Aorta (tissue), 5 donors: ENCODE measurements around the gene C5orf58. TPM values are rescaled to one million over a fixed set of nuclear protein-coding genes. Genes with fewer than 3 reads are reported as not detected.

Experiments
- ATAC-seq: fragments of 200-7000 bp; cut with Tn5 transposase; one replicate; pipeline ENCODE4 v1.9.1; 2022; ENCODE audit warnings: moderate library complexity; ENCODE audit not compliant: low FRiP score
- DNase-seq, 2 donors: peaks; one replicate each; pipeline ENCODE4 v3.0.0-alpha.2; 2020
- H3K27ac ChIP-seq, 2 donors: one replicate each; pipeline ENCODE4 v1.5.1; 2013; ENCODE audit warnings: low read length in 2 of 2, mild to moderate bottlenecking in 2 of 2, moderate library complexity in 2 of 2, control low read depth in 1 of 2, inconsistent platforms in 1 of 2, low read depth in 1 of 2
- H3K27me3 ChIP-seq, 2 donors: one replicate each; pipeline ENCODE4 v1.6.1; 2013; ENCODE audit warnings: control low read depth in 1 of 2, low read length in 1 of 2, mild to moderate bottlenecking in 1 of 2, moderate library complexity in 1 of 2; ENCODE audit not compliant: insufficient read depth in 2 of 2, control insufficient read depth in 1 of 2
- H3K36me3 ChIP-seq, 2 donors: one replicate each; pipeline ENCODE4 v1.6.1; 2013; ENCODE audit warnings: control low read depth in 1 of 2, low read length in 1 of 2, mild to moderate bottlenecking in 1 of 2; ENCODE audit not compliant: insufficient read depth in 2 of 2, control insufficient read depth in 1 of 2
- H3K4me1 ChIP-seq, 2 donors: one replicate each; pipeline ENCODE4 v1.6.1; 2013; ENCODE audit warnings: low read length in 2 of 2, control low read depth in 1 of 2, mild to moderate bottlenecking in 1 of 2, moderate library complexity in 1 of 2; ENCODE audit not compliant: insufficient read depth in 2 of 2, control insufficient read depth in 1 of 2
- H3K4me3 ChIP-seq, 2 donors: one replicate each; pipeline ENCODE4 v1.5.1; 2013; ENCODE audit warnings: low read length in 2 of 2, control low read depth in 1 of 2, mild to moderate bottlenecking in 1 of 2
- H3K9me3 ChIP-seq: one replicate; pipeline ENCODE4 v1.6.1; 2013; ENCODE audit warnings: mild to moderate bottlenecking, low read length; ENCODE audit not compliant: control insufficient read depth
- WGBS, 2 donors: extraction: QIAGEN DNeasy Blood & Tissue Kit; methylation state at CpG; one replicate each; pipeline ENCODE4 v1.1.7; 2013; 5-methylcytosine and 5-hydroxymethylcytosine counted together
- intact Hi-C, 2 donors: fragments of 100-400 bp; cut with DNase I; formaldehyde crosslinking; loops; one replicate each; pipeline versions ENCODE4 v1.14.2 to v1.15.0; 2022
- long read RNA-seq, 2 donors: library from polyadenylated mRNA; unstranded; transcript quantifications; one replicate each; pipeline ENCODE4 v2.0.0, GENCODE V29; 2020 to 2021
- polyA plus RNA-seq, 2 donors: library from polyadenylated mRNA; stranded (reverse); fragments of 200-250 nt; gene quantifications; one replicate each; pipeline ENCODE4 v1.2.3, GENCODE V29; 2013
- total RNA-seq, 2 donors: library from RNA; stranded (reverse); fragmentation: NEBNext Ultra II Directional; extraction: Animal tissue kit (Norgen Biotek cat#: 25700); gene quantifications; one replicate each; pipeline ENCODE4 v1.2.1, GENCODE V29; 2021
- donor health status: healthy with polysubstance abuse.
- donor health status: Bipolar disorder and iron deficiency.
- donor health status: DM: no; HTN: no; CAD: no.
- donor health status: DM: no; HTN: no; CAD: no.
- donor health status: DM: yes; HTN: yes; CAD: no.

C5orf58 gene
- total RNA-seq (not detected), polyA plus RNA-seq (not detected)
- long read RNA-seq, donor 1 = 0 reads
- long read RNA-seq, donor 2 = 0 reads

- Histone ChIP-seq H3K27ac (no peak within 1 kb of the TSS), H3K4me3 (no peak within 1 kb of the TSS), H3K27me3 (no peaks in the 10 kb centered on the region), H3K4me1 (no peaks in the 10 kb centered on the region), H3K36me3 (no peaks in the 10 kb centered on the region), H3K9me3 (no peaks in the 10 kb centered on the region)
- 91 to 92% methylated on average over 27 of the region's 27 CpGs for whole genome bisulfite sequencing, 2 donors
- intact Hi-C loops = no loop called here
- DNase-seq = no peak
- ATAC-seq = no peak
Measured at GRCh38 chr5:170232786-170233185, at the start of gene C5orf58. Gene C5orf58 (plus strand): TSS chr5:170232985. CDS start chr5:170234977, 1,992 bp downstream.

- H3K4me1 ChIP-seq = no peaks in the 10 kb centered on the region
- H3K36me3 ChIP-seq = no peaks in the 10 kb centered on the region
- no peaks in the 10 kb centered on the region for H3K27me3 ChIP-seq
- no peak overlapping the region for H3K4me3 ChIP-seq
- H3K9me3 ChIP-seq = no peaks in the 10 kb centered on the region
- WGBS, 2 donors = 45 to 46% methylated on average over 12 of the region's 12 CpGs
- DNase-seq (peak in 1 of 2 donors; percentile 70), ATAC-seq (peak; percentile 76)
- H3K27ac ChIP-seq = no peak overlapping the region
- intact Hi-C loops = loop anchor here (2.0 kb wide), 2 partner anchors 81 to 83 kb away; no protein-coding TSS in a partner anchor
Measured at GRCh38 chr5:170183816-170184687, 48.7 kb upstream of the C5orf58 start.

GRCh38 chr5:170184737-170185136, 48.0 kb upstream of the C5orf58 start:
- intact Hi-C loops = loop anchor here in 1 of 2 donors (2.0 kb wide), 1 partner anchor 84 kb away; no protein-coding TSS in a partner anchor
- no peak for ATAC-seq
- no peak overlapping the region for H3K27ac ChIP-seq
- H3K4me1 ChIP-seq = no peaks in the 10 kb centered on the region
- no peak for DNase-seq
- H3K27me3 ChIP-seq = no peaks in the 10 kb centered on the region
- no peaks in the 10 kb centered on the region for H3K9me3 ChIP-seq
- 78 to 84% methylated on average over 4 of the region's 4 CpGs for WGBS, 2 donors
- no peaks in the 10 kb centered on the region for H3K36me3 ChIP-seq
- H3K4me3 ChIP-seq = no peak overlapping the region

GRCh38 chr5:170186156-170186555, 46.6 kb upstream of the C5orf58 start:
- no peaks in the 10 kb centered on the region for H3K36me3 ChIP-seq
- DNase-seq = no peak
- H3K27me3 ChIP-seq = no peaks in the 10 kb centered on the region
- no peaks in the 10 kb centered on the region for H3K9me3 ChIP-seq
- intact Hi-C loops = no loop called here
- H3K4me1 ChIP-seq = no peaks in the 10 kb centered on the region
- 54 to 59% methylated on average over 3 of the region's 3 CpGs for WGBS, 2 donors
- H3K27ac ChIP-seq = no peak overlapping the region
- no peak overlapping the region for H3K4me3 ChIP-seq
- ATAC-seq = no peak

GRCh38 chr5:170186856-170187255, 45.9 kb upstream of the C5orf58 start:
- Histone ChIP-seq H3K9me3 (no peaks in the 10 kb centered on the region), H3K27me3 (no peaks in the 10 kb centered on the region), H3K4me1 (no peaks in the 10 kb centered on the region), H3K4me3 (no peak overlapping the region), H3K36me3 (no peaks in the 10 kb centered on the region), H3K27ac (no peak overlapping the region)
- WGBS, 2 donors = 85 to 92% methylated on average over 7 of the region's 7 CpGs
- no peak for DNase-seq
- intact Hi-C loops = no loop called here
- no peak for ATAC-seq

GRCh38 chr5:170190436-170191134, 42.2 kb upstream of the C5orf58 start:
- intact Hi-C loops = no loop called here
- Histone ChIP-seq H3K4me1 (no peaks in the 10 kb centered on the region), H3K36me3 (no peaks in the 10 kb centered on the region), H3K4me3 (no peak overlapping the region), H3K27me3 (no peaks in the 10 kb centered on the region), H3K27ac (no peak overlapping the region), H3K9me3 (no peaks in the 10 kb centered on the region)
- WGBS, 2 donors = 66% methylated on average over 6 of the region's 6 CpGs
- DNase-seq (no peak), ATAC-seq (no peak)

GRCh38 chr5:170192829-170193228, 40.0 kb upstream of the C5orf58 start:
- no peaks in the 10 kb centered on the region for H3K9me3 ChIP-seq
- 83 to 87% methylated on average over 12 of the region's 12 CpGs for WGBS, 2 donors
- intact Hi-C loops = no loop called here

GRCh38 chr5:170195961-170196360, 36.8 kb upstream of the C5orf58 start:
- H3K27ac ChIP-seq = no peak overlapping the region
- no peaks in the 10 kb centered on the region for H3K36me3 ChIP-seq
- 29 to 34% methylated on average over 4 of the region's 4 CpGs for WGBS, 2 donors
- no peaks in the 10 kb centered on the region for H3K4me1 ChIP-seq
- no peak for DNase-seq
- H3K4me3 ChIP-seq = no peak overlapping the region
- H3K9me3 ChIP-seq = no peaks in the 10 kb centered on the region
- peaks cover 0 to 6% of the 10 kb centered on the region in 2 donors for H3K27me3 ChIP-seq
- no peak for ATAC-seq
- intact Hi-C loops = no loop called here

More at GRCh38 chr5:170192829-170193228, 40.0 kb upstream of the C5orf58 start:
- H3K4me1 ChIP-seq = no peaks in the 10 kb centered on the region
- H3K36me3 ChIP-seq = no peaks in the 10 kb centered on the region
- DNase-seq = no peak
- no peak overlapping the region for H3K27ac ChIP-seq
- no peaks in the 10 kb centered on the region for H3K27me3 ChIP-seq
- no peak overlapping the region for H3K4me3 ChIP-seq
- ATAC-seq = no peak
